HG03064 (cell line): Measurements from ENCODE around the gene SAMD1.
"Not testable (repeated sequence)": the region's sequence is repeated elsewhere in the genome, so short reads cannot be mapped to it uniquely, and the experiment has no call there.

ENCODE experiments used
- ATAC-seq: cut with Tn5 transposase; IDR thresholded peaks from one replicate; pipeline ENCODE4 v1.9.1; 2021; ENCODE audit warnings: low read depth; ENCODE audit not compliant: unreplicated experiment

SAMD1 gene

DNA sequence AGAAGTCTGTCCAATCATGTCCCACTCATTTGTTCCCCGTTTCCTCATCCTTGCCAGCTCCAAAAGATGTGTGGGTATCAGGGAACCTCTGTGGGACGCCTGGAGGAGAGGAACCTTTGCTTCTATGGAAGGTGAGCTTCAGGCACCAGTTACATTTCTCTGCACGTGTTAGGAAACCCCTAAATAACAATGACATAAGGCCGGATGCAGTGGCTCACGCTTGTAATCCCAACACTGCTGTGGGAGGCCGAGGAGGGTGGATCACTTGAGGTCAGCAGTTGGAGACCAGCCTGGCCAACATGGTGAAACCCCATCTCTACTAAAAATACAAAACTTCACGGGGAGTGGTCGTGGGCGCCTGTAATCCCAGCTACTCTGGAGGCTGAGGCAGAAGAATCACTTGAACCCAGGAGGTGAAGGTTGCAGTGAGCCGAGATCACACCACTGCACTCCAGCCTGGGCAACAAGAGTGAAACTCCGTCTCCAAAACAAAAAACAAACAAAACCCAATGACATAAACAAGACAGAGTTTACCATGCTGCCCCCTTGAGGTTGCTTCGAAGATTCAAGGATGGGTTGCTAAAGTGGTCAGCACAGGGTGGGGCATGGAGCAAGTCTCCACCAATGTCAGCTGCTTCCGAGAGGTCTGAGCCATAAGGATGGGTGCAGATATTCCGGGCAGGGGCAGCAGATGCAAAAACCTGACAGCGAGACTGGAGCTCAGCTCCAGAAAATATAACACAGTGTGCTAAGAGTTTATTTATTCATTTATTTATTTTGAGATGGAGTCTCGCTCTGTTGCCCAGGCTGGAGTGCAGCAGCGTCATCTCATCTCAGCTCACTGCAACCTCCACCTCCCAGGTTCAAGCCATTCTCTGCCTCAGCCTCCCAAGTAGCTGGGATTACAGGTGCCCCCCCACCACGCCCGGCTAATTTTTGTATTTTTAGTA, 47.6 kb downstream of the SAMD1 start:
- ATAC-seq = not testable (repeated sequence)

DNA sequence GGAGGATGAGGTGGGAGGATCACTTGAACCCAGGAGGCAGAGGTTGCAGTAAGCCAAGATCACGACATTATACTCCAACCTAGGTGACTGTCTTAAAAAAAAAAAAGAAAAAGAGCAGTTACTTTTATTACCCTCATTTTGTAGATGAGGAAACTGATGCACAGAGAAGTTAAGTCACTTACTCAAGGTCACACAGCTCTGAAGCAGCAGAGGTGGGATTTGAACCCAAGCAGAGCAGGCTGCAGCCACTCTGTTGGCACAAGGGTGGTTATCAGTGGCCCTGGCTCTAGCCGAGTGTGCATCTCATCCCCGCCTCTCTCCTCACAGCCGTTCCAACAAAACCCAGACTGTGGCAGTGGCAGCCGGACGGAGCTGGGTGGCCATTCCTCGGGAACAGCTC, 51.4 kb downstream of the SAMD1 start:
- no peak for ATAC-seq
